ENCODE measurements around the gene CHP1.
"Not testable (repeated sequence)": the region's sequence is repeated elsewhere in the genome, so short reads cannot be mapped to it uniquely, and the experiment has no call there.

CHP1 gene

GRCh38 chr15:41230345-41230649 lies 771 bp upstream of the CHP1 start:
- DNase-seq (ENCODE audit: insufficient read length) = no peak
- peak; percentile 30 for FAIRE-seq
- TF ChIP-seq POLR2A (IDR thresholded peaks at IDR 0.05; ENCODE audit: low read depth, low read length) = no peak
- no peak for TF ChIP-seq TAF1 (IDR thresholded peaks at IDR 0.05; ENCODE audit: borderline replicate concordance, low read depth, low read length)
- no peak for TF ChIP-seq POLR2AphosphoS5 (IDR thresholded peaks at IDR 0.05; ENCODE audit: low read depth, low read length)

- TF ChIP-seq TAF1 (IDR thresholded peaks at IDR 0.05; ENCODE audit: borderline replicate concordance, low read depth, low read length) (no peak), POLR2A (IDR thresholded peaks at IDR 0.05; ENCODE audit: low read depth, low read length) (no peak), POLR2AphosphoS5 (IDR thresholded peaks at IDR 0.05; ENCODE audit: low read depth, low read length) (no peak)
- DNase-seq (ENCODE audit: insufficient read length) = no peak
- no peak for FAIRE-seq
These were observed 556 bp downstream of the CHP1 start for GRCh38 chr15:41231422-41232226.

GRCh38 chr15:41233367-41233771 lies 2.3 kb downstream of the CHP1 start:
- FAIRE-seq = no peak
- TF ChIP-seq POLR2A (IDR thresholded peaks at IDR 0.05; ENCODE audit: low read depth, low read length) (no peak), TAF1 (IDR thresholded peaks at IDR 0.05; ENCODE audit: borderline replicate concordance, low read depth, low read length) (no peak), POLR2AphosphoS5 (IDR thresholded peaks at IDR 0.05; ENCODE audit: low read depth, low read length) (no peak)
- DNase-seq (ENCODE audit: insufficient read length) = no peak

GRCh38 chr15:41235228-41235627 lies 4.2 kb downstream of the CHP1 start:
- not testable (repeated sequence) for FAIRE-seq; DNase-seq (ENCODE audit: insufficient read length)

GRCh38 chr15:41235929-41236328 lies 4.9 kb downstream of the CHP1 start:
- FAIRE-seq (no peak), DNase-seq (ENCODE audit: insufficient read length) (no peak)
- TF ChIP-seq POLR2AphosphoS5 (IDR thresholded peaks at IDR 0.05; ENCODE audit: low read depth, low read length) (no peak), TAF1 (IDR thresholded peaks at IDR 0.05; ENCODE audit: borderline replicate concordance, low read depth, low read length) (no peak), POLR2A (IDR thresholded peaks at IDR 0.05; ENCODE audit: low read depth, low read length) (no peak)

GRCh38 chr15:41238100-41238499 lies 7.0 kb downstream of the CHP1 start:
- TF ChIP-seq POLR2A (IDR thresholded peaks at IDR 0.05; ENCODE audit: low read depth, low read length) (no peak), TAF1 (IDR thresholded peaks at IDR 0.05; ENCODE audit: borderline replicate concordance, low read depth, low read length) (no peak), POLR2AphosphoS5 (IDR thresholded peaks at IDR 0.05; ENCODE audit: low read depth, low read length) (no peak)
- FAIRE-seq = no peak

GRCh38 chr15:41241221-41241964 lies 10.3 kb downstream of the CHP1 start:
- FAIRE-seq (no peak), DNase-seq (ENCODE audit: insufficient read length) (no peak)
- TF ChIP-seq POLR2AphosphoS5 (IDR thresholded peaks at IDR 0.05; ENCODE audit: low read depth, low read length) (no peak), POLR2A (IDR thresholded peaks at IDR 0.05; ENCODE audit: low read depth, low read length) (no peak), TAF1 (IDR thresholded peaks at IDR 0.05; ENCODE audit: borderline replicate concordance, low read depth, low read length) (no peak)

More at GRCh38 chr15:41238100-41238499, 7.0 kb downstream of the CHP1 start:
- DNase-seq (ENCODE audit: insufficient read length) = no peak

- FAIRE-seq; DNase-seq (ENCODE audit: insufficient read length): not testable (repeated sequence)
These were observed 19.7 kb downstream of the CHP1 start for GRCh38 chr15:41250745-41251144.

- FAIRE-seq = no peak
These were observed 20.3 kb downstream of the CHP1 start for GRCh38 chr15:41251411-41251810.

GRCh38 chr15:41254560-41254959 lies 23.5 kb downstream of the CHP1 start:
- TF ChIP-seq TAF1 (IDR thresholded peaks at IDR 0.05; ENCODE audit: borderline replicate concordance, low read depth, low read length) (no peak), POLR2AphosphoS5 (IDR thresholded peaks at IDR 0.05; ENCODE audit: low read depth, low read length) (no peak), POLR2A (IDR thresholded peaks at IDR 0.05; ENCODE audit: low read depth, low read length) (no peak)
- FAIRE-seq (no peak), DNase-seq (ENCODE audit: insufficient read length) (no peak)

More at GRCh38 chr15:41251411-41251810, 20.3 kb downstream of the CHP1 start:
- no peak for DNase-seq (ENCODE audit: insufficient read length)
- TF ChIP-seq POLR2A (IDR thresholded peaks at IDR 0.05; ENCODE audit: low read depth, low read length) (no peak), TAF1 (IDR thresholded peaks at IDR 0.05; ENCODE audit: borderline replicate concordance, low read depth, low read length) (no peak), POLR2AphosphoS5 (IDR thresholded peaks at IDR 0.05; ENCODE audit: low read depth, low read length) (no peak)

GRCh38 chr15:41256103-41256502 lies 25.0 kb downstream of the CHP1 start:
- no peak for DNase-seq (ENCODE audit: insufficient read length)
- no peak for FAIRE-seq
- TF ChIP-seq TAF1 (IDR thresholded peaks at IDR 0.05; ENCODE audit: borderline replicate concordance, low read depth, low read length) (no peak), POLR2AphosphoS5 (IDR thresholded peaks at IDR 0.05; ENCODE audit: low read depth, low read length) (no peak)

- FAIRE-seq (no peak), DNase-seq (ENCODE audit: insufficient read length) (no peak)
- TF ChIP-seq TAF1 (IDR thresholded peaks at IDR 0.05; ENCODE audit: borderline replicate concordance, low read depth, low read length) (no peak), POLR2A (IDR thresholded peaks at IDR 0.05; ENCODE audit: low read depth, low read length) (no peak), POLR2AphosphoS5 (IDR thresholded peaks at IDR 0.05; ENCODE audit: low read depth, low read length) (no peak)
These were observed 25.5 kb downstream of the CHP1 start for GRCh38 chr15:41256577-41257038.
